GM18517 (cell line): ENCODE results near the gene AHSA1.

Experiments
- ATAC-seq: cut with Tn5 transposase; IDR thresholded peaks from one replicate; pipeline ENCODE4 v1.9.1; 2021; ENCODE audit warnings: mild to moderate bottlenecking, moderate library complexity; ENCODE audit not compliant: unreplicated experiment

AHSA1 gene

DNA sequence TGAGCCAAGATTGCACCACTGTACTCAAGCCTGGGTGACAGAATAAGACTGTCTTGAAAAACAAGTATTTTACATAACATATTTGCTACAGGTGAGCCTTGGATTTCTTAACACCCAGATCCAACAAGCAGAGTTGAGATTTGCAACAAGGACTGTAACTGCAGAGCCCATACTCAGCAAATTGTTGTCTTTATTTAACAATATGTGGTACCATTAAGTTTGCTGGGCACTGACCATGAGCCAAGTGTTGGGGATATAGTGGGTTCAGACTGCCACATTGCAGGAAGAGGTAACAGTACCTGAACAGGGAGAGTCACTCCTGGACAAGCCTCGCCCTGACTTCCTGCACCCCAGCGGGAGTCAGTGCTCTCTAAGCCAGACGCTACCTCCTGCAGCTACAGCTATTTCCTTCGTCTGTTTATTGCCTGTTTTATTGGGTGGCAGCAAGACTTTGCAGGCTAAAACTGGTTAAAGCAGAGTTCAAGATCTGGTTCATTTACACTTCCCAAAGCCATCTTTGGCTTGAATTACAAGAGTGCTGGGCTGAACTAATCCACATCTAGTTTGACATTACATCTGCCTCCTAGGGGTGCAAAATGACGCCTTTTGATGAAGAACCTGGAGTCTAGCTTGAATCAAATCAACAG lies 12.5 kb downstream of the AHSA1 start:
- no peak for ATAC-seq

DNA sequence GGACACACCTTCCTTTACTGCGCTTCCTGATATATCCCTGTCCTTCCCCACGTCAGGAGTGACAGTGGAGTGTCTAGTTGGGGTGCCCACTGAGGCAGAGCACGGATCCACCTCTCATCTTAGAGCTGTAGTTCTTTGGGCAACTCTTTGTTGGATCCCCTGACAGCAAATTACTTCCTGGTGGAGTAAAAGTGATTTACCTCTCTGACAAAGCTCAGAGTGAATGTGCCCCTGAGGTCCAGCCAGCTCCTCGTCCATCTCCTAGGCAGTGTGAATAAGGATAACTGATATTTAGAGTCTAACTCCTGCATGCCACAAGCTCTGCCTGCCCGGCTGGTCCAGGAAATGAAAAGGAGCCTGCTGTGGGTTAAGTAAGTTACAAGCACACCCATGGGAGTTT lies 16.0 kb downstream of the AHSA1 start:
- ATAC-seq: no peak

DNA sequence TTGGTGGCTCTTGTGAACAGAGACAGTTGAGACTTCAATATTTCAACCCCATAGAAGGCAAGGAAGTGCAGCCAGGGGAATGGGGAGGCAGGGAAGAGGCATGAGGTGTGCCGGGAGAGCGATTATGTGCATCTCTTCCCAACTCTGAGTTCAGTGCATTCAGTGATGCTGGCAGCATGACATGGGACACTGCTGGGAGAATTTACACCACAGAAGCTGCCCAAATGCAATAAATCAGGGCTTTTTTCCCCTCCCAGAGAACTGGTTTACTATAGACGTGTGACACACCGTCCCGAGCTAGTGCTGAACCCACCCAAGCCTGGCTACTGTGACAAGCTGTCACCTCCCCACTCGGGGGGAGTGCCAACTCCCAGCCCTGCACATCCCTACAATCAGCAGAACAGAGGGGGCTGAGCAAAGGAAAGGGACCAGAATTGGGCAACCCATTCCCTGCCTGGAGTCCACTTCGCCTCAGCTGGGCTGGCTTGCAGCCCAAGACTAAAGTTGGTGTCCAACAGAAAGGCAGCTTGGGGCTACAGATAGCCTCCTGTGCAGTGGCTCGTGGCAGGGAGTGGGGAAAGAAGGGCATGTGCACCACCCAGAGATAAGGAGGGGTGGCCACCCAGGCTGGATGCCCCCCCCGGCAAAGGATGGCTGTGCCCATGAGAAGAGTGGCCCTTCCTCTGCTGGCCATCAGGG lies 16.7 kb downstream of the AHSA1 start:
- ATAC-seq: no peak

DNA sequence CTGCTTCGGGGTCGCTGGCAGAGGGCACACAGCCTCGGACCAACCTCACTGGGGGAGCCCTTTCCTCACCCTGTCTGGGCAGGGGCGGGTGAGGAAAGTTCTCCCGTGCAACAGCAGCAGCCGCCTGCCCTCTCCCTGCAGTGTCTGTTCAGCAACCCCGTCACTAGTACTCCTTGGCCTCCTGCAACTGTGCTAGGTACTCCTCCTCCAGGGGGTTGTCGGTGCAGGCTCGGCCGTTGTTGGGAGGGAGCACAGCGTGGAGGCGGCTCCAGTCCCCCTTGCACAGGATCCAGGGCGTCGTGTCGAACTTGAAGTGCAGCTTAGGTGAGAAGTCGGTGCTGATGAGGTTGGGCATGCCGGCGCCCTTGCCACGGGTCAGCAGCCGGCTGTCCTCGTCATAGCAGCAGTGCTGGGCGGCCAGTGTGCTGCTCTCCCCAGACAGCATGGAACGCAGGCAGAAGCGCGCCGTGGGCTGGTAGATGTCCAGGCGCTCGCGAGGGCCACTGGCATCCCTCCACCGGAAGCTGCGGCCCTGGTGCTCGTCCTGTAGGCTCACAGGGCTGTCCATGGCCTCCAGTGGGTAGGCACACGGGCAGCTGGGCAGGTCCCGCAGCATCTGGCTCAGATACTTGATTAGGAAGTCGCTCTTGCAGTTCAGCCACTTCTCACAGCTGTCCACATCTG lies 17.7 kb downstream of the AHSA1 start:
- ATAC-seq: no peak

DNA sequence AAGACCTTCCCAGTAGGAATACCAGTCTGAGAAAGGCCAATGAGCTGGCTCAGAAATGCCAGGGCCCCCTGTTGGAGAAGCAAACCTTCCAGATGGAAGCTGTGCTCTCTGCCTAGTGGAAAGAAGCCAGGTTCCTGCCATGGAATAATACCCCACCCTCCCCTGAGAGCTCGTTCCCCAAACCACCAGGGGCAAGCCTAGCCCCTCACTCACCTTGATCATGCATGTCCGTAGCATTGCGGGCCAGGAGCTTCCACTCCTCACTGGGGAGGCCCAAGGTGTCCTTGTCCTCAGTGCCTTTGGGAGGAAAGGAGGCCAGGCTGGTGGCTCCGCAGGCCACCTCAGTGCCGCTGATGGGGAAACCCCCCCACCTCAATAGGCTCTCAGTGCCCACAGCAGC lies 20.1 kb downstream of the AHSA1 start:
- ATAC-seq: no peak

DNA sequence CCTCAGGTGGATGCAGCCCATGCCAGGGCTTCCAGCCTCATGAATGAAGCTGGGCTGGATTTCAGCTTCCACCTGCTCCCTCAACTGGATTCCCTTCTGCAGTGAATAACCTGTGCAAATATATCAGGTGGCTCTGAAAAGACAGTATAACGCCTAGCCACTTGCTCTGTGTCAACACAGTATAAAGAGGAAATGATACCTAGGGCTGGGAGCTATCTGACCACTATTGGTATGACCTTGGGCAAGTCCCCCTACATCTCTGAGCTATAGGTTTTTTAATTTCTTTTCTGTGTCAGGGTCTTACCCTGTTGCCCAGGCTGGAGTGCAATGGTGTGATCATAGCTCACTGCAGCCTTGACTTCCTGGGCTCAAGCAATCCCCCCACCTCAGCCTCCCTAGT lies 20.9 kb downstream of the AHSA1 start:
- peak; percentile 90 for ATAC-seq

DNA sequence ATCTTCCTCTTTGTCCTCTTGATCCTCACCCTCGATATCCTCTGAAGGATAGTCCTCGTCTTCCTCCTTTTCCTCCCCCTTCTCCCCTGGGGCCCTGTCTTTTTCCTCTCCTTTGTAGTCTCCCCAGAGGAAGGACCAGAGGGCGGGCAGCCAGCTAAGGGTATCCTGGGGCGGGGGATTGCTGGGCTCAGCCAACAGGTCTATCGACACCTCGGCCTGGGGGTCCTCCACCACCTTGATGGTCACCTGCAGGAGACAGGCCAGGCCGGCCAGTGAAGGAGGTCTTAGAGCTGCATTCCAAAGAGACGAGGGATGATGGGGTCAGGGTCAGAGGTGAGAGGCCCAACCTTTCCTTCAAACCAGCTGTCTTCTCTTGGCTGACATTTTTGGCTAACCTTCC lies 24.5 kb downstream of the AHSA1 start:
- ATAC-seq: no peak

DNA sequence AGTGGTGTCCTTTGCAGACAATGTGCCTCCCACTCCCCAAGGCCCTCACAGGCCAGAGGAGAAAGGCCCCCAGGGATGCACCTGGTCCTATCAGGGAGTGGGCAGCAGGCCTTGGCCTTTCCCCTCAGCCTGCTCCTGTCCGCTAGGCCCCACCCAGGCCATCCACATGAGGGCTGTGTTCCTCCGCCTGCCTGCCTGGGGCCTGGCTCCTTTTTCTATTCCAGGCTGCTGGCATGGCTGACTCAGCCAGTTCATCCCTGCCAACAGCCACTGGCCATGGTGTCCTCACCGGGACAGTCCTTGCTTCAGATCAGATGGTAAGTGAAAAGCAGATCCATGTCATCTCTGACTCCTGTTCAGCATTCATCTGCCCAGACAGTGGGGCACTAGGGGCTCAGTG lies 27.4 kb downstream of the AHSA1 start:
- ATAC-seq: no peak

DNA sequence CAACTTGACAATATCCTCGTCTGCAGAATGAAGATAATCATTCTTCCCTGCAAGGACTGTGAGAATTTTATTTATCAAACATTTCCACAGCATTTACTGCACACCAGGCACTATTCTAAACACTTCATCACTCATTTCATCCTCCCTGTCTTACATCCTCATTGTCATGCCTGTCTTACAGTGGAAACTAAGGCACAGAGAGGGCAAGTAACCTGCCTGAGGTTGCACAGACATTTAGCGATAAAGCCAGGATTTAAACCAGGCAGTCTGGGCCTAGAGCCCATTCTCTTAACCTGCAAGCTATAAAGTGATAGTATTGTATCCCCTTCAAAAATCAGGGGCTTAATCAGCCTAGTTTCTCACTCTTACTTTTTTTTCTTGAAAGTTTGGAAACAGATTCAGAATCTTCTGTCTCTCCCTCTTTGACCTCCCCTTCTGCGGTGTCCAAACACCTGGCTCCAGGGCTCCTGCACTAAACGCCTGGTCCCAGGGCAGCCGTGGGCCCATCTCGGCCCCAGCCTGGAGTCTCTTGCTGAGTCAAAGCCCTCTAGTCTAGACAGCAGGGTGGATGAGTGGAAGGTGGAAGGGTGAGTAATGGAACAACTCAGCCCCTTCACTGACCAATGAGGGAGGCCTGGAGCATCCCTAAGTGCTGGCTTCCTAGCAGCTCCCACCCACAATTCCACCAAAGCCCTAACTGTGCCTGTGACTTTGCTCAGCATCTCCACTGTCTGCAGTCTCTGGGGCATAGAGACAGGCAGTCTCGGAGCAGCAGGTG lies 28.2 kb downstream of the AHSA1 start:
- ATAC-seq: no peak

DNA sequence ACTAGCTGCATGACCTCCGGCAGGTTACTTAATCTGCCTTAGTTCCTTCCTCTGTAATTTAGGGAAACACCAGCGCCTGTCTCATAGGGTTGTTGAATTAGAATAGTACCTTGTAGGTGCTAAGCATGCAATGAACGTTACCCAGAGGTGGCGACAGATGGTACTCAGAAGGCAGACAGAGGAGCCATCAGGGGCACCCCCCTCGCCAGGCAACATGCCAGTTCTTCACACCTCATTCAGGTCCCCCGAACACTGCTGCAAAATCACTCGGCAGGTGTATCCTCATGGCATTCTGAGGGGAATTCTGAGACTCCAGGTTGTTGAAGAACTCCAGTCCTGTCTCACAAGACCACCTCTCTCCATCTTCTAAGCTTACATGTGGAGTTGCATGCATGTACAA lies 30.7 kb downstream of the AHSA1 start:
- ATAC-seq: no peak

DNA sequence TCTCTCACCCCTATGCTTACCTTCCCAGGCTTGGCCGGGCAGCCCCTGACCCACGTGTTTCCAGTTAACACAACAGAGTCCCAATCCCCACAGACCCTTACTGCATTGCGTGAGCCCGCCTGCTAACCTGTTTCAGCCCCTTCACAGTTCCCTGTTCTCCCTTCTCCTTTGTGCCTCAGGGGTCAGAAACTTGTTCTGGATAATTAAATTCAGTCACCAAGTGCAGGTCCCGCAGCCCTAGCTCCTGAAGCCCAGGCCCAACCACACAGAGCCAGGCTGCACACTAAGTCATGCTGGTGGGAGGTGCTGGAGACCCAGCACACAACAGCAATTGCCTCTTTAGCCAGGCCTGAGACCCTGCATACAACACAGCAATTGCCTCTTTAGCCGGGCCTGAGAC lies 31.1 kb downstream of the AHSA1 start:
- ATAC-seq: no peak

DNA sequence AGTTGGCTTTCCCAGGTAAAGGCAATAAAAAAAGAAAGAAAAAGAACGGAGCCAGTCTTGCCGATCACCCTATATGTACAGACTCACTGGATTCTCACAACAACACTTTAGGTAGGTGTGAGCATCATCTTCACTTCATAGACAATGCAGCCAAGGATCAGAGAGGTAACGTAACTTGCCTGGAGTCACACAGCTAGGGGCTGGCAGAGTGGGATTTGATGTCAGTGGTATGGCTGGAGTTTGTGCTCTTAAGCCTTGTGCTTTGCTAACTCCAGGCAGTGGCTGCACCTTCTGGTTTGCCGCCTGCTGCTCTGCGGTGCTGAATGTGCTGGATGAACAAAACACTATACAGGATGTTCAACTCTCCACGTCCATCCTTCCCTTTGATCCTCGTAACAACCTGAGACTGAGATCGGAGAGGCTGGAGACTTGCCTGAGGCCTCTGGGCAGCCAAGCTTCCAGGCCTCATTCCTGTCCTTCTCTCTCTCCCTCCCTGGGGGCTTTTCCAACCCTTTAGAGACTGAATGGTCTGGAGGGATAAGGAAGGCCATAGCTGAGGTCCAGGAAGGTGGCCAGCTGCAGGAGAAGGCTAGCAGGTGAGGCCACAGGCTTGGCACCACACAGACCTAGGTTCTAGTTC lies 32.6 kb downstream of the AHSA1 start:
- no peak for ATAC-seq

DNA sequence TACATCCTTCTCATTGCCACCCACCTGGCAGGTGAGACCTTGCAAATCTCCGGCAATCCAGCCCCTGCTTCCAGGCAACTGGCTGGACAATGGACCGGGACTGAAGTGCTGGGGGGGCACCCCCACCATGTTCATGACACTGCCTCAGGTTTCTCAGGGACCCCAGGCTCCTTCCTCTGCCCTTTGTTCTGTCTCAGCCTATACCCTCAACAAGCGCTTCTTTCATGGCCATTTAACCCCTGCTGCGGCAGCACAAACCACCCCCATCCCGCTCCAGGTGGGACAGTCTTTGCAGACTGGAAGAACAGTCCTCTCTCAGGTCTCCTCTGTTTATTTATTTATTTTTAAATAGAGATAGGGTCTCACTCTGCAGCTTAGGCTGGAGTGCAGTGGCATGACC lies 33.2 kb downstream of the AHSA1 start:
- no peak for ATAC-seq

DNA sequence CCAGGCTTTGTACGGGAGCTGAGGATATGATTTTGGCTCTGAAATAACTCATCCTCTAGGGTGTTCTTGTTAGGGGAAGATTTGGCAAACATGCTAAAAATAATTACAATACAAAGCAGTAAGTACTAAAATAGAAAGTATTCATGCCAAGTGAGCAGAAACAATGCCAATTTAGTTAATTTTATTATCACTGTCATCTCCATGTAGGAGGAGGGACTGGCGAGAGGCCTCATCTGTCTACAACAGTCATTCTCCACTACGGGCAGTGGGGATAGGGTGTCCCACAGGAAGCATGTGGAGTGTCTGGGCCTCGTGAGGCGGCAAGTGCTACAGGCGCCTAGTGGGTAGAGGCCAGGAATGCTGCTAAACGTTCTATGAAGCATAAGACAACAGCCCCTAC lies 37.4 kb downstream of the AHSA1 start:
- ATAC-seq: no peak

DNA sequence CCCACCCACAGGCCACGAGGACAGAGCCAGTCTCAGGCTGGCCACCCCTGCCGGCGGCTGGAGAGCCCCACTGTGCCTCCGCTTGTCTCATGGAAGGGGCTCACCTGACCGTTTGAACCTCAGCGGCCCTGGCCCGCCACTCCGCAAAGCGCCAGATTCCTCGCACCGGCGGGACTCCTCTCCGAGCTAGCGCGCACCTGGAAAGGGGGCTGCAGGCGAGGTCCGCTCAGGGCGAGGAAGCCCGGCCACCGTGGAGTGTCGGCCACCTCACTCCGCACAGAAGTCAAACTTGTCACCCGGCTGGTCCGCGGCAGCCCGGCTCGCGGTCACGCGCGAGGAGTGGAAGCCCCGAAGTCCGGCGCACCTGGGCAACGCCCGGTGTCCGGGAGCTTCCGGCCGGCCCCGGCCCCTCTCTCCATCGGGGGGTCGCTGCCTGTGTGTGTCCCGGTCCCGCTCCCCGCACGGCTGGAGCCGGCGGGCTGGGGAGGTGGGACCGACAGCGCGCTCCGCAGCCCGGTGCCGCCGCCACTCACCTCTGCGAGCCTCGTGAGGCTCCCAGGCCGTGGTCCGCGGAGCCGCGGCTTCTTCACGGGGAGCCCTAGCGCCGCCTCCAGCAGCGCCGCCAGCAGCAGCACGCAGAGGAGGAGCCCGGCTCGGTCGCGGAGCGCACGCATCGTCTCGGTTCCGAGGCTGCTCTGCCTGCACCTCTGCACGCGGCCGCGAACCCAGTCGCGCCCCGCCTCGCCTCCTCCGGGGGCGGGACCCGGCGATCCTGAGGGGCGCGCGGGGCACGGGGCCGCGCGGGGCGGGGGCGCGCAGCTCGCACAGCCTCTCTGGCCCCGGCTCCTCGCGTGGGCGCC lies 40.5 kb downstream of the AHSA1 start, which contains the start of gene ISM2:
Gene ISM2, minus strand, starts transcription at position 697 of the 860 bp plus-strand sequence. Its CDS starts 23 bp downstream, at position 674.
- no peak for ATAC-seq

DNA sequence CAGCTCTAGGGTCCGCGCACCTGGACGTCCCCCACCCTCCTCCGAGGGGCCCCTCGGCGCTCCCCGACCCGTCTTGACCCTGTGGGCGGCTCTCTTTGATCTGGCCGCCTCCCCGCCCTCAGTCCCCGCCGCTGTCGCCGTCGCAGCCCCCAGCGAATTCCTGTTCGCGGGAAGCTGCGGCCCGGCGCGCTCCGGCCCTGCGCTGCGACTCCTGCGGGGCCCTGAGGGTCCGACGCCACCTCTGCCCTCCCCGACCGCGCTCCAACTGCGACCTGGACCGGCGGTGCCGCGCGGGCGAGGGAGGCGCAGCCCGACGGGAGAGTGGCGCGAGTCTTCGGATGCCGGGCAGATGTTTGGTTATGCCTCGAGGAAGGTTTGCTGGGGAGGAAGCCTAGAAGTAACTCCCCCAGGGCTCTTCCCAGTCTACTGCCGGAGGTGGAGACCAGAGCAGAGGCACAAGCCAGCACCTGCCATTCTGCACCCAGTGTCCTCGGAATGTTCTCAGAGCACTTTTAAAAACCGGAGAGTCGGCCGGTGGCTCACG lies 41.2 kb downstream of the AHSA1 start:
- no peak for ATAC-seq

DNA sequence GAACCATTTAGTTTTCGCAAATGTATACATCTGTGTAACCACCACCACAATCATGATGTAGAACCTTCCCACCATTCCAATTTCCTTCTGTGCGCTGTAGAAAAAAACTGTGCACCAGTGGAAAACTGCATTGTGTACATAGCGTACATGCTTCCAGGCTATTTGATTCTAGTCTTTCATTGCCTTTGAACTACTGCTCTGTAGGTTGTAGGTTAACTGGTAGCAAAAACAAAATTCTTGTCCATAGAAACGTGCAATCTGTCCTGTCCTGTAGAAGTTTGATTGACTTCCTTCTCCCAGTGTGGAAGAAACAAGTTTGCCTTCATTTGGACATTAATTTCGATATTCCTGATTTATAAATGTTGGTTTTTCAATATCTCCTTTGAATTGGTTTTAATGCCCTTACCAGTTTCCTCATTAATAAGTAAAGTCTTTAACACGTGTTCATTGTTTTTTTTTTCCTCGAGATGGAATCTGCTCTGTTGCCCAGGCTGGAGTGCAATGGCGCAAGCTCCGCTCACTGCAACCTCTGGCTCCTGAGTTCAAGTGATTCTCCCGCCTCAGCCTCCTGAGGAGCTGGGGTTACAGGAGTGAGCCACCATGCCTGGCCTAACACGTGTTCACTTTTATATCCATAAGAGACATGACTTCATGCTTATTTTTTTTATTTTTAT lies 44.4 kb downstream of the AHSA1 start:
- no peak for ATAC-seq

DNA sequence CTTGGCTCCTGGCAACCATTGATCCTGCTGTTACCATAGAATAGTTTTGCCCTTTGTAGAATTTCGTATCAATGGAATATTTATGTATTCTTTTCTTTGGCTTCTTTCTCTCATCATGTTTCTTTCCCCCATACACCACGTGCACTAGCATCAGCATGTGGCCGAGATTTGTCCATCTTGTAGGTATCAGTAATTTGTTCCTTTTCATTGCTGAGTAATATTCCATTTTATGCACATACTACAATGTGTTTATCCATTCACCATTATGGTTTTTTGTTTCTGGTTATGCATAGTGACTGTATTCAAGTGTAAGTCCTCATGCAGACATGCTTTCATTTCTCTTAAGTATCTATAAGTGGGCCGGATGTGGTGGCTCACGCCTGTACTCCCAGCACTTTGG lies 45.2 kb downstream of the AHSA1 start:
- ATAC-seq: no peak

DNA sequence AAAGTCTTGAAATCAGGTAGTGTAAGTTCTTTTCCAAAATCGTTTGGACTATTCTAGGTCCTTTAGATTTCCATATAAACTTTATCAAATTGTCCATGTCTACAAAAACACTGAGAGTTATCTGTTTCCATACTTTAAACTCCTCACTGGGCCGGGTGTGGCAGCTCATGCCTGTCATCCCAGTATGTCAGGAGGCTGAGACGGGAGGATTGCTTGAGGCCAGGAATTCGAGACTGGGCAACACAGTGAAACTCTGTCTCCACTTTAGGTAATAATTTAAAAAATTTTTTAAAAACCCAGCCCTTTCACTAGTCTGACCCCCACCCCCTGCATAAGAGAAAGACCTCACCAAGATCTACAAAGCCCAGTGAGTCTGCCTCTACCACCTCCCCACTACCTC lies 47.1 kb downstream of the AHSA1 start:
- ATAC-seq: no peak
